Tibial nerve (tissue), 4 donors: Measurements from ENCODE around the gene COL4A2. TPM values are rescaled to one million over a fixed set of nuclear protein-coding genes. Genes with fewer than 3 reads are reported as not detected.

ENCODE experiments used
- DNase-seq, 2 donors: peaks; one replicate each; pipeline ENCODE4 v3.0.0-alpha.2; 2019; ENCODE audit warnings: low spot score in 2 of 2
- H3K27ac ChIP-seq, 4 donors: fragments of 200-600 bp; sonication (generic) in 3 of 4; one replicate each; pipeline ENCODE4 v1.5.1; 2017 to 2019; ENCODE audit warnings: mild to moderate bottlenecking in 1 of 4
- H3K27me3 ChIP-seq, 2 donors: fragments of 200-600 bp; sonication (generic) in 1 of 2; one replicate each; pipeline versions ENCODE4 v1.5.1 to v1.6.0; 2017 to 2019
- H3K36me3 ChIP-seq, 3 donors: fragments of 200-600 bp; sonication (generic); one replicate each; pipeline ENCODE4 v1.5.1; 2018 to 2019
- H3K4me1 ChIP-seq, 4 donors: fragments of 200-600 bp; sonication (generic) in 3 of 4; one replicate each; pipeline ENCODE4 v1.5.1; 2017 to 2019
- H3K4me3 ChIP-seq, 4 donors: fragments of 200-600 bp; sonication (generic) in 3 of 4; one replicate each; pipeline ENCODE4 v1.5.1; 2017 to 2019; ENCODE audit warnings: mild to moderate bottlenecking in 1 of 4, moderate library complexity in 1 of 4
- H3K9me3 ChIP-seq, 4 donors: fragments of 200-600 bp; sonication (generic) in 3 of 4; one replicate each; pipeline ENCODE4 v1.5.1; 2017 to 2019
- EP300 ChIP-seq, 2 donors: sonication (generic); formaldehyde crosslinking; IDR thresholded peaks; one replicate each; pipeline ENCODE4 v1.6.1; 2017; ENCODE audit warnings: antibody characterized with exemption in 2 of 2, mild to moderate bottlenecking in 1 of 2
- POLR2A ChIP-seq, 2 donors: fragments of 450-650 bp; IDR thresholded peaks; one replicate each; pipeline ENCODE4 v1.6.1; 2017; ENCODE audit warnings: antibody characterized with exemption in 2 of 2, mild to moderate bottlenecking in 2 of 2, moderate library complexity in 2 of 2
- WGBS, 2 donors: methylation state at CpG; one replicate each; pipeline ENCODE4 v1.1.5; 2018; 5-methylcytosine and 5-hydroxymethylcytosine counted together
- total RNA-seq, 4 donors: library from RNA; depleted of rRNA; stranded (reverse); fragments of >200 nt; gene quantifications; one replicate each; pipeline ENCODE4 v1.1.0, GENCODE V29; 2016
- TF ChIP-seq, protein P1 (sequence below), 5 experiments: fragments of 200-600 bp in 3 of 5; fragments of 450-650 bp in 2 of 5; sonication (generic) in 3 of 5; IDR thresholded peaks; one replicate each; pipeline ENCODE4 v1.5.1; 2016 to 2019; ENCODE audit warnings: antibody characterized with exemption in 5 of 5, mild to moderate bottlenecking in 3 of 5, moderate library complexity in 2 of 5

COL4A2 gene
- total RNA-seq, 4 donors from 2014 or later = 576 to 821 (median 658) TPM

DNA sequence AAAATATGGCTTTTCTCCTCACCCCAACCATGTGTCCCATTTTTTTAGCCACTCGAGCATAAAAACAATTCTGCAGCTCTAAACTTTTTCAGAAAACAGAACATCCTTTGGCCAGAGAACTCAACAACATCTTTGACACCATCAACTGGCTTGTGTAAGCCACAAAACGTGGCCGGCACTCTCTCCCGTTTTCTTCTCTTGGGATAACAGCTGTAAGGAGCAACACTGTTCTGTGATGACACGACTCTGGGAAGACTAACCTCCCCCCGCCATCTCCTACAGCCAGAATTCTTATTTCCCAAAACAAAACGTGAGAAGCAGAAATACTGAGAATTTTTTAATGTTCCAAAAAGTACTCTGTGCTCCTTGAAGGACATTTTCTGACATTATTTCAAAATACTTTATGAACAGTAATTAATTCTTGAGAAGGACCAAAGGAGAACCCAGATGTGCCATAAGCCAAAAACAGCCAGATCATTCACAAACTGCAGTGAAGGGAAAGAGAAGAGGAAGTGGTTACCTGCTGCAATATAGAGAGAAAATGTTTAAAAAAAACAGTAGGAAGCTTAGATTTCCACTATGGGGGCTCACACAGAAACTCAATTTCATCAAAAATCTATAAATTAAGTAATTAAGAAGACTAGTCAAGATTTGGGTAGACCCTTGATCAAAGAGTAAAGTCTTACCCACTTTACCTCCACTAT, 25.9 kb upstream of the COL4A2 start:
- WGBS, 2 donors = 34 to 38% methylated on average over 7 of the region's 7 CpGs
- no peaks in the 10 kb centered on the region for H3K9me3 ChIP-seq
- DNase-seq = peak; percentile 60 to 63
- peaks cover 0 to 5% (median 0%) of the 10 kb centered on the region in 3 donors for H3K36me3 ChIP-seq
- H3K27ac ChIP-seq = peak overlapping the region; percentile 39 to 88 (median 62)
- H3K4me1 ChIP-seq = peaks cover 3 to 100% (median 58%) of the 10 kb centered on the region in 4 donors
- no peaks in the 10 kb centered on the region for H3K27me3 ChIP-seq
- peak in 1 of 2 donors; percentile 77 for TF ChIP-seq EP300 (IDR thresholded peaks at IDR 0.05)
- TF ChIP-seq, protein P1, sequence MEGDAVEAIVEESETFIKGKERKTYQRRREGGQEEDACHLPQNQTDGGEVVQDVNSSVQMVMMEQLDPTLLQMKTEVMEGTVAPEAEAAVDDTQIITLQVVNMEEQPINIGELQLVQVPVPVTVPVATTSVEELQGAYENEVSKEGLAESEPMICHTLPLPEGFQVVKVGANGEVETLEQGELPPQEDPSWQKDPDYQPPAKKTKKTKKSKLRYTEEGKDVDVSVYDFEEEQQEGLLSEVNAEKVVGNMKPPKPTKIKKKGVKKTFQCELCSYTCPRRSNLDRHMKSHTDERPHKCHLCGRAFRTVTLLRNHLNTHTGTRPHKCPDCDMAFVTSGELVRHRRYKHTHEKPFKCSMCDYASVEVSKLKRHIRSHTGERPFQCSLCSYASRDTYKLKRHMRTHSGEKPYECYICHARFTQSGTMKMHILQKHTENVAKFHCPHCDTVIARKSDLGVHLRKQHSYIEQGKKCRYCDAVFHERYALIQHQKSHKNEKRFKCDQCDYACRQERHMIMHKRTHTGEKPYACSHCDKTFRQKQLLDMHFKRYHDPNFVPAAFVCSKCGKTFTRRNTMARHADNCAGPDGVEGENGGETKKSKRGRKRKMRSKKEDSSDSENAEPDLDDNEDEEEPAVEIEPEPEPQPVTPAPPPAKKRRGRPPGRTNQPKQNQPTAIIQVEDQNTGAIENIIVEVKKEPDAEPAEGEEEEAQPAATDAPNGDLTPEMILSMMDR (IDR thresholded peaks at IDR 0.05) = no peak
- no peak overlapping the region for H3K4me3 ChIP-seq

DNA sequence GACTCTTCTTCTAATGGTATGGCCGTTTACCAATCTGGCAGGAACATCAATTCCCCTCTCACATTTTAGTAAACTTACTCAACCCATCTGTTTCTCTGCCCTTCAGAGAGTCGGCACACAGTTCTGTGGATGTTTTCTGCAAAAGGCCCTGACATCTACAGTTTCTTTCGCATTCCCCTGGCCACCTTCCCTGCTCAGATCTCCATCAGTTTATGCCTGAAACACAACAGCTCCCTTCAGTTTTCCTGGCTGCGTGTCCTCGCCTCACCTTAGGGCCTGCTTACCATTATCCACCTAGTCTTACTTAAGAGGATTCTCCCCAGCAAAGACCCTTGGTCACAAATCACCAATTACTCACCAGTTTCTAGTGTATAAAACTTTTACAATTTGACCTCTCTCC, 25.3 kb upstream of the COL4A2 start:
- no peaks in the 10 kb centered on the region for H3K9me3 ChIP-seq
- peaks cover 3 to 100% (median 57%) of the 10 kb centered on the region in 4 donors for H3K4me1 ChIP-seq
- TF ChIP-seq, protein P1 (IDR thresholded peaks at IDR 0.05) = no peak
- TF ChIP-seq POLR2A (IDR thresholded peaks at IDR 0.05) = no peak
- TF ChIP-seq EP300 (IDR thresholded peaks at IDR 0.05) = no peak
- 60 to 63% methylated on average over 5 of the region's 5 CpGs for WGBS, 2 donors
- peaks cover 0 to 5% (median 0%) of the 10 kb centered on the region in 3 donors for H3K36me3 ChIP-seq
- DNase-seq = no peak
- peak overlapping the region; percentile 39 to 88 (median 62) for H3K27ac ChIP-seq
- no peaks in the 10 kb centered on the region for H3K27me3 ChIP-seq
- no peak overlapping the region for H3K4me3 ChIP-seq

DNA sequence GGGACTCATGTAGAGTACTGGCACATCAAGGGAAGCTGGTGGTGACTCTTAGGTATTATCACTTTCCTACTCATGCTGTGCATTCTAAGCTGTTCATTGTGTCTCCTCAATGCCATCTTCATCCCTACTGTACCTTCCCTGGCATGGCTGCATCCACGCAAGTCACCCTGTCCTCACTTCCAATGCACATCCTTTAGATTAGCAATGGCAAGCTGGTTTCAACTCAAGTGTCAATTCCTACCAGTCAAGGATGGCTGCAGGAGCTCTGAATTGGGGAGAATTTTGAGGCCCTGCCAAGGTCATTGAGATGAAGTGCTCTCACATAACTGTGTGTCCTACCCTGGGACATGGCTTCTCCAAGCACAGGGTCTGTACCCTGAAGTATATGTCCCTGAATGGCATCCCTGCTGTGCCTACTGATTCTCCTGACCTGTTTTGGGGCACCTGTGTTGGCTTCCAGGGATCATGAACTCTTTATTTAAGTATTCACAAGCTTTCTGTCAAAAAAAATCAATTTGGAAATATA, 24.7 kb upstream of the COL4A2 start:
- TF ChIP-seq POLR2A (IDR thresholded peaks at IDR 0.05) (no peak), EP300 (IDR thresholded peaks at IDR 0.05) (no peak)
- TF ChIP-seq, protein P1 (IDR thresholded peaks at IDR 0.05) = no peak
- Histone ChIP-seq H3K4me1 (peaks cover 3 to 100% (median 58%) of the 10 kb centered on the region in 4 donors), H3K27ac (peak overlapping the region in 3 of 4 donors; percentile 43 to 88 (median 82)), H3K27me3 (no peaks in the 10 kb centered on the region), H3K9me3 (no peaks in the 10 kb centered on the region), H3K4me3 (no peak overlapping the region), H3K36me3 (peaks cover 0 to 5% (median 0%) of the 10 kb centered on the region in 3 donors)
- WGBS, 2 donors = 100% methylated on average over 1 of the region's 1 CpG
- no peak for DNase-seq

DNA sequence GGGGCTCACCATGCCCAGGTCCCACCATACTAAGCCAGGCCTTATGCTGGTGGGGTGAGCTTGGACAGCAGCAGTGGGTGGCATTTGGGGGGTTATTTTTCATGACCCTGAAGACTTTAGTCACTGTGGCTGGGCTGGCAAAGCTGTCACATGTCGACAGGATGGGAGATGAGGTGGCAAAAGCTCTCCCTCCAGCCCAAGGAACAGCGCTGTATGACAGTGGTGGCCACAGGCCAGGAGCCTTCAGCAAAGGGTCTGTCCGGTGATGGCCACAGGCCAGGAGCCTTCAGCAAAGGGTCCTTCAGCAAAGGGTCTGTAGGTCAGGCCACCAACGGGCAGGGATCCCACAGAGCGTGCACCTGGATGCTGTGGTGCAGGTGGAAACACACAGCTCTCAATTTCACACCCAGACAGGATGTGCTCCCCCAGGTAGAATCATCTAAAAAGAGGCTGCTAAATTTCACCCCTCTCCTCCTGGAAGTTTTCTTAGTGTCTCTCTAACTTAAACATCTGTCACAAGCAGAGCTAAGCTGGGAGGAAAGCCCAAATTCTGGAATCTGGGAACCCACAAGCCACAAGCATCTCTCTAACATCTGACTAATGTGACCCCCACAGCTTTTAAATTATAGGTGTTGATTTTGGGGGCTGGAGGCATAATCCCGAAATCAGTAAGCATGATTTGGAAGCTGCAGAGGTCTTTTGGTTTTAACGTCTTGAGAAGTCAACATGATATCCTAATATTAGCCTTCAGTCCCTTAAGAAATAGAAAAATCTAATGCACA, 23.2 kb upstream of the COL4A2 start:
- TF ChIP-seq EP300 (IDR thresholded peaks at IDR 0.05) = no peak
- TF ChIP-seq, protein P1 (IDR thresholded peaks at IDR 0.05) = no peak
- TF ChIP-seq POLR2A (IDR thresholded peaks at IDR 0.05) = no peak
- Histone ChIP-seq H3K27me3 (no peaks in the 10 kb centered on the region), H3K36me3 (peaks cover 0 to 12% (median 0%) of the 10 kb centered on the region in 3 donors), H3K9me3 (no peaks in the 10 kb centered on the region), H3K4me3 (no peak overlapping the region), H3K27ac (peak overlapping the region in 2 of 4 donors; percentile 37 to 69), H3K4me1 (peaks cover 0 to 93% (median 49%) of the 10 kb centered on the region in 4 donors)
- WGBS, 2 donors = 54 to 60% methylated on average over 3 to 7 of the region's 7 CpGs
- no peak for DNase-seq
